GM19351 (cell line): ENCODE results near the gene C6.
"Not testable (repeated sequence)": the region's sequence is repeated elsewhere in the genome, so short reads cannot be mapped to it uniquely, and the experiment has no call there.

Source experiments
- ATAC-seq: cut with Tn5 transposase; IDR thresholded peaks from one replicate; pipeline ENCODE4 v1.9.1; 2021; ENCODE audit warnings: mild to moderate bottlenecking, moderate library complexity; ENCODE audit not compliant: unreplicated experiment

Gene C6

DNA sequence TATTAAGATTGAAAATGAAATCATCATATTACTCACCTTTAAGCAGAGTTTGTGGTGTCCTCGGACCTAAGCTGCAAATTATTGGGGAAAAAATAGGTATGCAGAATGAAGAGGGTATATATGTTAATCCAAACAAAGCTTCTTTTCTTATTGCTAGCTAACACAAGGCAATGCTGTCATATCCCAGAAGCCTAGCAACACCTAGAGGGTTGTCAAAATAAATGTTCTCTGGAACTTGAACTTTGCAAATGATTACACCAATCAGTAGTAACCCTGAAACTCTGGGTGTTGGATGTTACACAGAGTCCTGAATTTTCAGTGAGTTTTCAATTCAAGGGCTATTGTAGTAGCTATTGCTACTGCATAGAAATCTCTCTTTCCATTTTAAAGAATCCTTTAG lies at the start of gene C6:
TSS of gene C6 (minus strand) at position 193 of the 400 bp plus-strand sequence. CDS start 10,302 bp downstream, outside the sequence.
- ATAC-seq, result no peak

DNA sequence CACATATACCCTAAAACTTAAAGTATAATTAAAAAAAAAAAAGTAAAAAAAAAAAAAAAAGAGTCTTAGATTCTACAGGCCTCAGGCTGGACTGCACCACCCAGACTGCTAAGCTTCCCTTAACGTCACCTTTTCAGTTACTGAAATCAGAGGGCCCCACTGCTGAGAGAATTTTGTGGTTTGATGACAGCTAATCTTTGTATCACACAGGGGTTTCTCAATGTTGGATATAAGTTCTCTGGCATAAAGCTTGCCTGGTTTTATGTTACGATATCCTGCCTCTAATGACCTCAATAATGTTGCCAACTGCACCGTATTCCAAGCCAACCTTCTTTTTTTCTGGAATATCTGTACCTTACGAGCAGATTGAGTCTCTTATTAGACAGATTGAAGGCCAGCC lies 43.1 kb upstream of the C6 start:
- ATAC-seq, result no peak

DNA sequence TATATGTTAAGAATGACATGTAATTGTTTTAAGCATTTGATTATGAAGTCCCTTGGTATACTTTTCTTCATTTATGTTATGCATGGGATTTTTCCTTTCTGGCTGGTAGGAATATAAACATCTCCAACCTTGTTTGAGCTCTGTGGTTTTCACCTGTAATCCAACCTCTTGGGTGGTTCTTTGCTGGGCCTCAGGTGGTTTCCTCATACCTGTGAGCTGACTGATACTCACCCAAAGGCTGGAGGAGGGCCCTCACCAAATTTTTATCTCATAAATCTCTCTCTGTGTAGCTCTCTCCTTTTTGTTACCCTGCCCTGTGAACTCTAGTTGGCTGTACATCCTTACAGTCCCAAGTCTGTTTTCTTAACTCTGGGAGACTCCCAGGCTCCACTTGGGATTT lies 39.8 kb upstream of the C6 start:
- no peak for ATAC-seq

DNA sequence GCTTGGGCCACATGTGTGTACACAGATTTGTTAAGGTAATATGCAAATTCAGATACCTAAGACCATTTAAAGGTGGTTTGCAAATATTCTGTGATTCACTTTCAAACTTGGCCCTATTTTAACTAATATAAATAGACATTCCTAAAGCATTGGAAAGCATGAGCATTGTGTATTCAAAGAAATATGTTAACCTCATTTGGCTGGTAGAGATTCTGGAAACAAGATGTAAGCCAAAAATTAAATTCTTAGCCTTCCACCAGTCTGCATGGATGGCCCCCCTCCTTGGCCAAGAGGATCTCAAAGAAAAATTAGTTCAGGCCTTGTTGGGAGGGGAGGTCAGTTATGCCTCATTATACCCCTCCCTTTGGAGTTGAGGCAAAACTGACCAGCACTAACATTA lies 38.7 kb upstream of the C6 start:
- no peak for ATAC-seq

DNA sequence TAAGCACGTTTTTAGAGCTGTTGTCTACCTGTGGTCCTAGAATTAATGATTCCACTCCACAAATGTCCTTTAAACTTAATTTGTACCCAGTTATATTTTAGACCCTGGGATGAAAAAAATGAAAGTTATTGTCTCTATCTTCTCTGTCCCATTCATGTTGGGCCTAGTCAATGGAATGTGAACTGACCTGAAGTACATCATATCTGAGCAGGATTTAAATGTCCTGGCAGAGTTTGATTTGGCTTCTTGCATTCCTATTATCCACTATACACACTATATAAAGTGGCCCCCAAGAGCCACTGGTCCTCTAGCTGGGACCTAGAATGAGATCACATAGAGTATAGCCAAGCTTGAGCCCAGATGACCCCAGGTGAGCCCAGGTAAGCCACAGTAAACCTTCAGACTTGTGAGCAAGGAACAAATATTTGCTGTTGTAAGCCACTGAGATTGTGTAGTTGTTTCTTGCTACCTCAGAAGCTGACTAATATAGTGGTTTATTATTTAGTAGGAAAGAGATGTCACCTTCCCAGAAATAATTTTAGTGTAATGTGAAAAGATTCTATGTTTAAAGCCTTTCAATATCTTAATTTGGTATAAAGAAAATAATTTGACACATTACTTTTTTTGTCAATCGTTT lies 37.1 kb upstream of the C6 start:
- ATAC-seq, result no peak

DNA sequence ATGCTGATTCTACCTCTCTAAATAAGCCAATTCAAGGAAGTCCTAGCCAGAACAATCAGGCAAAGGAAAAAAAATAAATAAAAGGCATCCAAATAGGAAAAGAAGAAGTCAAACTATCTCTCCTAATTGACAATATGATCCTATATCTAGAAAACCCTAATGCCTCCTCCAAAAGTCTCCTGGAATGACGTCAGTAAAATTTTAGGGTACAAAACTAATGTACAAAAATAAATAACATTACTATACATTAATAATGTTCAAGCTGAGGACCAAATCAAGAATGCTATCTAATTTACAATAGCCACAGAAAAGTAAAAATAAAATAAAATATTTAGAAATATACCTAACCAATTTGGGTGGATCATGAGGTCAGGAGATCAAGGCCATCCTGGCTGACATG lies 33.8 kb upstream of the C6 start:
- ATAC-seq, result no peak

DNA sequence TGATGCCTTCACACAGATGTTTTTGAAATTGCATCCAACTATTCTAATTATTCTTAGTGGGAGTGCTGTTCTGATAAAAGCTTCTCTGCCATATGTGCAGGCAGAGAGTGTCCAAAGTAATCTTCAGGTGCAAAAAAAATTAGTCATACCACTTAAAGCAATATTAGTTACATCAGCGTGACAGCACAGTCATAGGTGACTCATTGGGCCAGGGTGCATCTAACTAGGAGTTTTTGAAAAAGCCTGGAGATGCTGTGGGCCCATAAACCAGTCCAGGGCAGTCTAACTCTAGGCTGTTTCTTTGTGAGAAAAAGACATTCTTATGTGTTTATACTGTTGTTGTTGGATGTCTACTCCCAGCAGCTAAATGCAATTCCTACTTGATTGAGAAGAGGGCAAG lies 33.0 kb upstream of the C6 start:
- no peak for ATAC-seq

DNA sequence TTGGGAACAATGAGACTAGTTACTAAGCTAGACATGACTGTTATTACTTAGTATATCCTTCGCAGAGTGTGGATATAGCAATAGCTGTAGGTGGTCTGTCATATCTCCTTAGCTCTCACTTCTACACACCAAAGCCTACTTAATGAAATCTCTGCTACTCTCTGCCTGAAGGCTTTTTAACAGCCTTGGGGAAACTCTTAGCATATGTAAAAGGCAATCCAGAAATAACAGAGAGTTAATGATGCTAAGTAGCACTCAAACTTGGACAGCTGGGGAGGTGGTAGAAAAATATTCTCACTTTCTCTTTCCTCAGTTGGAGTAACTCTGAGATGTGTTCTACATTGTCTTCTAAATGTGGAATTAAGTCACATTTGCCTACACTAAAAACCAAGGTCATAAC lies 30.2 kb upstream of the C6 start:
- ATAC-seq, result no peak

DNA sequence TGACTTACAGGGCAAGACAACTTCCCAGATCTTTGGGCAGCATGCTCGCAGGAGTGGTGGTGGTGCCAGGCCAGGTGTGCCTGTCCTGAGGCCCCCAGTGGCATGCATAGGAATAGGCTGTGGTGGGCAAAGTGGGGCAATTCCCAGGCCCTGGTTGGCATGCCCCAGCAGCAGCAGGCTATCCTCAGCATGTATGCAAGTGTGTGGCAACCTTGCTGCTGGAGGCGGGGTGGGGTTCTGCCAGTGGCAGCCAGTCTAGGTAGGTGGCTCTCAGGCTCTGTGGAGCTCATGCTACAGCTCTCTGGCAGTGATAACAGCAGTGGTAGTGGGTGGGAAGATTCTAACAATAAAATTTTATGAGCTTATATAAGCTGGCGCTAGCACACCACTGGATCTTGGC lies 27.7 kb upstream of the C6 start:
- no peak for ATAC-seq

DNA sequence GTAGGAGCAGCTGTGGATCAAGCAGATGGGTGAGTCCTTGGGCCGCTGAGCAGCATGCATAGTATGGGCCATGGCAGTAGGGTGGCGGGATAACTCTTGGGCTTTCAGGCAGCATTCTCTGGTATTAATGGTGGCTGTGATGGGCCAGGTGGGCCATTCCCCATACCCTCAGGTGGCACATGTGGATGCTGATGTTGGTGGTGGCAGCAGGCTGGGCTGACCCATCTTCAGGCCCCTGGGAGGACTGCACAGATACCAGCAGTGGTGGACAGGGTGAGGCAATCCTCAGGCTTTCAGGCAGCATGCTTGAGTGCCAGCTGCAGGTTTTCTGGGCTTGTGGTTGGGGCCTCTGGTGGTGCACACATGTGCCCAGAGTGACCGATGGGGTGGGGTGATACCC lies 27.1 kb upstream of the C6 start:
- no peak for ATAC-seq

DNA sequence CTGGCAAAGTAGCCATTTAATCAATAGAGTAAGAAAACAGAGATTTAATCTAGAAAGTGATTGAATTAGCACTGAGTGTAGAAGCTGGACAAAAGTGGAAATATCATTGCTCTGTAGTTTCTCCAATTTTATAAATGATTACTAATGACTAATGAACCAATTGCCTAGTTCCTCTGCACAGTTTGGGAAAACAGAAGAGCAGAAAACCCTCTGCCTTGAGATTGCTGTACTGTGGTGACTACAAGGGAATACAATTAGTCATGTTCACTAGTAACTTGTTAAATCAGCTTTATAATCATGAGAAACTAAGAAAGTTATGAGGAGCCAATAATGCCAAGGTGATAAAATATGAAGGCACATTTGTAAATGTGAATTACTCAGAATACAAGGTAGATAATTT lies 21.1 kb upstream of the C6 start:
- no peak for ATAC-seq

DNA sequence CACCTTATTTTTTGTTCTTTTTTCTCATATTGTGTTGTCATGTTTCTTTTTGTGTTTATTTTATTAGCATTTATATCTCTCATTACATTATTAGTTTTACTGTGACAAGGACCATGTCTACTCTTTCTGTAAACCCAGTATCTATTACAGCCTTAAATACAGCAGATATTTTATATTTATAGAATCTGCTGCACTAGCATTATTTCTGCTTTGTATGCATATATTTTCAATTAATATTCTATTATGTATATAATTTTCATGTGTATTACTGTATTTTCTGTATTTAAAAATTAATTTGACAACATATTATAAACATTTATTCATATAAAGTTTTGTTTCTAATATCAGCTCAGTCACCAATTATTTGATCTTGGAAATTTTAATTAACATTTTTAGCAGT lies 19.5 kb upstream of the C6 start:
- ATAC-seq, result no peak

DNA sequence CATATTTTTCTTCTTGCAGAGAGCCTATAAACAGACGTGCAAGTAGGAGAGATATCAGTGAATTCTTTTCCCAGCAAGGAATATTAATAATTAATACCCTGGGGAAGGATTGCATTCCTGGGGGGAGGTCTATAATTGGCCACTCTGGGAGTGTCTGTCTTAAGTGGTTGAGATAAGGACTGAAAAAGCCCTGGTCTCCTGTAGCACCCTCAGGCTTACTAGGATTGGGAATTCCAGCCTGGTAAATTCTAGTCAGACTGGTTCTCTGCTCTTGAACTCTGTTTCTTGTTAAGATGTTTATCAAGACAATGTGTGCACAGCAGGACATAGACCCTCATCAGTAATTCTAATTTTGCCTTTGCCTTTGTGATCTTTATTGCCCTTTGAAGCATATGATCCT lies 16.9 kb upstream of the C6 start:
- ATAC-seq, result not testable (repeated sequence)

DNA sequence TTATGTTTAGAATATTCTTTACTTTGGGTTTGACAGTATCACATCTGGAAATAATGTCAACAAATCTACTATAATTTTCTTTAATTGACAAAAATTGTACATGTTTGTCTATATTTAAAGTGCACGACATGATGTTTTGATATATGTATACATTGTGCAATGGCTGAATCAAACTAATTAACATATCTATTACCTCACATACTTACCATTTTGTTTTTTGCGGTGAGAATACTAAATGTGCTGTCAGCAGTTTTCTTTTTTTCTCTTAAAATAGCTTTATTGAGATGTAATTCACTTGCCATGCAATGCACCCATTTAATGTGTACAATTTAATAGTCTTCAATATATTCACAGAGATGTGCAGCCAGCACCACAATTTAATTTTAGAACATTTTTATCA lies 10.6 kb upstream of the C6 start:
- ATAC-seq, result no peak

DNA sequence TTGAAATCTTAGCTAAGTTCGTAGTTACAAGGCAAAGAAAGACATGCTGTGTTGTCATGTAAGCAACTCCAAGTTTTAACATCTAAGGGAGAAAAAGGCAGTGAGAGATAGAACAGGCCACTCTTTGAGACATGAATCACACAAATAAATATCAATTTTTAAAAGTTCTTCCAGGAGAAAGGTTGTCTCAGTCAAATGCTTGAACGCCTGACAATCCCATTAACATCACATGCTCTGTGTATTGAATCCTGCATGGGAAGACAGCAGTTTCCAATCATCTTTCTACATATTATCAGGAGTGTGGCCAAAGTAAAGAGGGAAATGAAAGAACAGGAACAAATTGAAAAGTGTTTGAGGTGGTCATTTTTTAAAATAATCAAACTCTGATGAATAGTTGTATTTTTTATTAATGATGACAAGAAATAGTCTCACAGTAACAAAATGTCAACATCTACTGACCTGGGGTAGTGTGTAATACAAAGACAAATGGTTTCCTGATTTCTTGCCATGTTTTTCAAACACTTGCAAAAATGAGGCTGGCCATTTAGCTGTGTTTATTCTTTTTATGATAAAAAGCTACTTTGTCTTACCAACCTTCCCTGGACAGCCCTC lies 6.4 kb upstream of the C6 start:
- ATAC-seq, result no peak

DNA sequence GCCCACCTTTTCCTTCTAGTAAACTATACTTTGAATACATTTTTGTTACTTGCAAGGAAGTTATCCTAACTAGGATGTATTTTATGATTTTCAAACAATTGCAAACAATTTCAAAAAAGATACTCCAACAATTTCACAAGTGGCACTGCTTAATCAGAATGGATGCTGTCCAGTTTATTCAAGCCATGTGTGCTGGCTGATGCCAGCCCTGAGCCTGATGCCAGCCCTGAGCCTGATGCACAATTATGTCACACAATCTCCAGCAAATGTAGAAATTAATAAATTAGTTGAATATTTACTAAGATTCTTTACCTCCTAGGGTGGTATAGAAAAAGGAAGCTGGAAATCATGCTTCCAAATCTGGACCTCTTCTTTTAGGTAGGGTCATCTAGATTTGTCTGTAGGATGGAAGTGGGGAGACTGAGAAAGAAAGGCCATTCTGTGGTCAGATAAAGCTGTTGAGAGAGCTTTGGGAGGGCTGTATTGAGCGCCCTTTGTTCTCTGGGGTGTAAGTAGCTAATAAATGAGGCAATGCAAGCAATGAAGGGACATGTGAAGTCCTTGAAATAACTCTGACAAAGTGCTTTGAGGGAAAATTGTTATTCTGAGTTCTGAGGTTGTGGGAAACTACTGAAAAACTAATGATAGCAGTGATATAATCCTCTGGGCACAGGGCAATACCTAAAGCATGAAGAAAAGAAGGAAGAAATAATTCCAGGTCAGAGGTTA lies 5.8 kb upstream of the C6 start:
- ATAC-seq, result no peak

DNA sequence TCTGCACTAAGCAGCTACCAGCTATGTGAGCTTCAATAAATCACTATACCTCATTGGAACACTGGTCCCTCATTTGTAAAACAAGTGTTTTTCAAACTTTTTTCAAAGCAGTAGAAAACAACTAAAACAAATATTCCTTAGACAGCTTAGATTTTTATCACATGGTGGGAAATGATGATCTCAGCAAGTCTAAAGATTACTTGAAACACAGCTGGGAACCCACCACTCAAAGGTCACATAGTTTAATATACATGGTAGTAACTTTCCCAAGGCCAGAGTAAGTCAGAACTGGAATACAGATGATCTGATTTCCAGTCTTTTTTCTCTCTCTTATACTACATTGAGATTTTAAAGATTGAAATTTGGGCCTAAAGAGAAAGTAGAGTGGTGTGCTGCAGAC lies 850 bp upstream of the C6 start:
- no peak for ATAC-seq

DNA sequence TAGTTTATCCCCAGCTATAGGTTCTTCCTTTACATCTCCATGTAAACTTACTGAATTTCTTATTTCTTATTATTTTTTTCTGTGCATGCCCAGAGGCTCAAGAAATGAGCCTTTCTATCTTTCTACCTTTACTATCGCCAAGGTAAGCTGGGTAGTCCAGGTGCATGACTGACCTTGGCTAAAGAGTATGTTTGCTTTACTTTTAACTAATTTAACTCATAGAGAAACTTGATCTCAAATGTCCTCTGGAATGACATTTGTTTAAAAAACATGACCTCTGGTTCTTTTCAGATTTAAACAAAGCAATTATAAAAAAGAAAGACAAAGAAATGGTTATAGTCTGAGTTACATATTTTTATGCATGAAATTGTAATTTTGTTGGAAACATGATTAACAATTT lies 397 bp downstream of the C6 start:
- ATAC-seq, result no peak

DNA sequence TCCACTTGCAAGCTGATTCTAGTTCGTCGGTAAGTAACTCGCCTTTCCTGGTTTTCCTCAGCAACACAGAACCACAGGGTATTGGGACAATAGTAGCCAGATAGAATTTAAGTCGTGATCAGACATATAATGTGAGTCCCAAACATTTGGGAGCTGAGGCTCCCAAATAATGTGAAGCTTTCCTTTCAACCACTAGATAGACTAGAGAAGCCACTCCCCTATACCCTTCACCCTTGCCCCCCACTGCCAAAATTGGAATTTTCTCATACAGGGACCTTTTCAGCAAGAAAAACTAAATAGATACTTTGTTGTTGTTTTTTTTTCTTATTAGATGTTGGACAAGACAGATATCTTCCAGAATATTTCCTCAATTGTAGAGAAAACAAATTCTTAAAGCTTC lies 1.9 kb downstream of the C6 start:
- ATAC-seq, result no peak

DNA sequence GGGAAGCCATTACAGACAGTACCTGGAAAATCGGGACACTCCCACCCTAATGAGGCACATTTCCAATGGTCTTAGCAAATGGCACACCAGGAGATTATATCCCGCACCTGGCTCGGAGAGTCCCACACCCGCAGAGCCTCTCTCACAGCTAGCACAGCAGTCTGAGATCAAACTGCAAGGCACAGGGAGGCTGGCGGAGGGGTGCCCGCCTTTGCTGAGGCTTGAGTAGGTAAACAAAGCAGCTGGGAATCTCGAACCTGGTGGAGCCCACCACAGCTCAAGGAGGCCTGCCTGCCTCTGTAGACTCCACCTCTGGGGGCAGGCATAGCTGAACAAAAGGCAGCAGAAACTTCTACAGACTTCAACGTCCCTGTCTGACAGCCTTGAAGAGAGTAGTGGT lies 7.9 kb downstream of the C6 start:
- ATAC-seq, result not testable (repeated sequence)

DNA sequence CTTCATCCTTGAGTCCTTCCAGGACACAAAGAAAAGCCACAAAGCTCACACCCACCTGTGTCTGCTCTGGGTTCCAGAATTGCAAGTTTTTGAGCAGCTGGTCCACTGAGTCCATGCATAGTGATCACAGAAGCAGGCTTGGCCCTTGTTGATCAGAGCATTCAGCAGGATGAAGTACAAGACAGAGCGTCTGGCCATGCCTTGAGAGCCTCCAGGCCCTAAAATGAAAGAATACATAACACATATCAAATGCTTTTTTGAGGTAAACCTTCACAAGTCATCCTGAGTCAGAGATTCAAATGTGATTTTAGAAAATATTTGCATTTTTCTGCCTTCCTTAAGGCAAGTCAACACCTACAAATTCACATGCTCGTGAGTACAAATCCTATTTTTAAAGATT lies 10.3 kb downstream of the C6 start:
- ATAC-seq, result no peak

DNA sequence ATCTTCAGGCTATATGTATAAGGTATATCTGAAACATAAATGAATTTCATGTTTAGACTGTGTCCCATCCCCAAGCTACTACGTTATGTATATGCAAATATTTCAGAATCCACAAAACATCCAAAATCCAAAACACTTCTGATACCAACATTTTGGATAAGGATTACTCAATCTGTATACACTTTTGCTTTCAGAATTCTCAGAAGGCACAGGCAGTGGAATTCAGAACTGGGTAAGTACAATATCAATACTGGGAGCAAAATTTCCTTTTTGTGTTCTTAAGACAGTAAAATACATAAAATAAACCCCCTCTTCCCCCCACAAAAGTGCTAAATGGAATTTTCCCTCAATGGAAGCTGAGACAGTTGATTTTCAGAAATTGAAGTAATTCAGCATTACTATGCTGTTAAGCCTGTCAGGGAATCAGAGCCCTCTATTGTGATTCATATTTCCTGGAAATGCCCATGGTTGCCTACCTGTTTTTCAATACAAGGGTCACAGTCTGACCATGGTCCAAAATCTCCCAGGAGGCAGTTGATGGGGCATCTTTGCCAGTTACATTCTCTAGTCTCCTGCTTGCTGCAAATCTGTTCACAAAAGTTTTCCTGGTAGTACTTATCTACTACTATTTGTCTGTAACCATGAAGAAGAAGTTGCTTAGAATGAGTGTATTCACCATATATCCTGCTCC lies 12.1 kb downstream of the C6 start:
- no peak for ATAC-seq
